Natural killer cell (primary cell): ENCODE data around the gene CENPX. TPM values are rescaled to one million over a fixed set of nuclear protein-coding genes. Genes with fewer than 3 reads are reported as not detected.

ENCODE experiments used
- ATAC-seq, 3 donors: fragments of 150-1000 bp in 2 of 3; fragments of 200-7000 bp in 1 of 3; cut with Tn5 transposase; 1 replicate in 1 of 3; 2 replicates in 2 of 3; pipeline ENCODE4 v1.10.0; 2021; ENCODE audit warnings: mild to moderate bottlenecking in 2 of 3, moderate library complexity in 2 of 3
- DNase-seq, 2 donors: peaks; one replicate each; pipeline versions ENCODE4 v3.0.0 to v3.0.0-alpha.2; 2013 to 2021; ENCODE audit warnings: mixed read lengths in 1 of 2
- H3K27ac ChIP-seq: one replicate; pipeline ENCODE4 v1.5.1; 2013; ENCODE audit warnings: mild to moderate bottlenecking, low read length
- H3K27me3 ChIP-seq: one replicate; pipeline ENCODE4 v1.6.1; 2013; ENCODE audit warnings: low read length; ENCODE audit not compliant: control insufficient read depth, insufficient read depth
- H3K36me3 ChIP-seq: one replicate; pipeline ENCODE4 v1.6.1; 2013; ENCODE audit warnings: low read length; ENCODE audit not compliant: control insufficient read depth, insufficient read depth
- H3K4me1 ChIP-seq: one replicate; pipeline ENCODE4 v1.6.1; 2013; ENCODE audit warnings: low read length; ENCODE audit not compliant: control insufficient read depth, insufficient read depth
- H3K4me3 ChIP-seq: one replicate; pipeline ENCODE4 v1.5.1; 2013; ENCODE audit warnings: low read length
- H3K9me3 ChIP-seq: one replicate; pipeline ENCODE4 v1.6.1; 2013; ENCODE audit warnings: low read length; ENCODE audit not compliant: control insufficient read depth, insufficient read depth
- H3K27ac Mint-ChIP-seq, 2 donors: one replicate each; pipeline ENCODE4 v1.8.0; 2022; ENCODE audit warnings: mild to moderate bottlenecking in 2 of 2, mixed read lengths in 2 of 2, moderate library complexity in 1 of 2
- H3K27me3 Mint-ChIP-seq, 2 donors: one replicate each; pipeline ENCODE4 v1.8.0; 2022; ENCODE audit warnings: low read depth in 2 of 2, mixed read lengths in 2 of 2
- H3K36me3 Mint-ChIP-seq: one replicate; pipeline ENCODE4 v1.8.0; 2022; ENCODE audit warnings: mixed read lengths
- H3K4me1 Mint-ChIP-seq, 2 donors: one replicate each; pipeline ENCODE4 v1.8.0; 2022; ENCODE audit warnings: mixed read lengths in 2 of 2
- H3K4me3 Mint-ChIP-seq: one replicate; pipeline ENCODE4 v1.8.0; 2022; ENCODE audit warnings: mild to moderate bottlenecking, moderate library complexity, mixed read lengths
- H3K9me3 Mint-ChIP-seq, 2 donors: one replicate each; pipeline ENCODE4 v1.8.0; 2022; ENCODE audit warnings: mixed read lengths in 2 of 2
- CTCF ChIP-seq: fragments of 200-600 bp; IDR thresholded peaks from one replicate; pipeline ENCODE4 v1.8.0; 2022; ENCODE audit warnings: antibody characterized with exemption
- WGBS: methylation state at CpG from one replicate; pipeline ENCODE4 v1.1.7; 2013; ENCODE audit warnings: missing lambda C conversion rate; ENCODE audit not compliant: insufficient coverage; 5-methylcytosine and 5-hydroxymethylcytosine counted together
- intact Hi-C: fragments of 100-400 bp; cut with micrococcal nuclease; formaldehyde crosslinking; loops from one replicate; pipeline ENCODE4 v1.14.2; 2022
- total RNA-seq, 4 donors: library from RNA; stranded (reverse); fragments of 120-200 nt in 1 of 4; gene quantifications; one replicate each; pipeline versions ENCODE4 v1.2.3 to v1.2.4, GENCODE V29; 2013 to 2022

CENPX gene
- total RNA-seq, 3 donors from 2014 or later (not counting 1 experiment from before 2014, with no cell fraction given): 22.8 to 29.6 (median 27.0) TPM

- Histone ChIP-seq H3K36me3 (peaks cover 57% of the 10 kb centered on the region), H3K27ac (no peak overlapping the region), H3K4me3 (no peak overlapping the region), H3K9me3 (no peaks in the 10 kb centered on the region), H3K4me1 (peaks cover 8% of the 10 kb centered on the region), H3K27me3 (no peaks in the 10 kb centered on the region)
- H3K4me1 Mint-ChIP-seq: peaks cover 0 to 13% of the 10 kb centered on the region in 2 donors
- intact Hi-C loops: no loop called here
- TF ChIP-seq CTCF: no peak
- no peak overlapping the region for H3K27ac Mint-ChIP-seq
- whole genome bisulfite sequencing: 89% methylated on average over 17 of the region's 17 CpGs
- H3K36me3 Mint-ChIP-seq: no peaks in the 10 kb centered on the region
- no peaks in the 10 kb centered on the region for H3K9me3 Mint-ChIP-seq
- H3K4me3 Mint-ChIP-seq: no peak overlapping the region
- ATAC-seq (no peak), DNase-seq (no peak)
- no peaks in the 10 kb centered on the region for H3K27me3 Mint-ChIP-seq
Observed at GRCh38 chr17:82058230-82058854, 35.7 kb upstream of the CENPX start.

- ATAC-seq: no peak
- Histone ChIP-seq H3K4me3 (no peak overlapping the region), H3K36me3 (peaks cover 55% of the 10 kb centered on the region), H3K27me3 (no peaks in the 10 kb centered on the region), H3K4me1 (peaks cover 20% of the 10 kb centered on the region), H3K27ac (no peak overlapping the region), H3K9me3 (no peaks in the 10 kb centered on the region)
- WGBS: 93% methylated on average over 29 of the region's 29 CpGs
- TF ChIP-seq CTCF: no peak
- no peaks in the 10 kb centered on the region for H3K27me3 Mint-ChIP-seq
- H3K4me1 Mint-ChIP-seq: peaks cover 0 to 13% of the 10 kb centered on the region in 2 donors
- no peaks in the 10 kb centered on the region for H3K36me3 Mint-ChIP-seq
- no peak overlapping the region for H3K27ac Mint-ChIP-seq
- H3K4me3 Mint-ChIP-seq: no peak overlapping the region
- H3K9me3 Mint-ChIP-seq: no peaks in the 10 kb centered on the region
- intact Hi-C loops: no loop called here
- no peak for DNase-seq
Observed at GRCh38 chr17:82056729-82057621, 34.3 kb upstream of the CENPX start.

- WGBS: 94% methylated on average over 28 of the region's 28 CpGs
- no peaks in the 10 kb centered on the region for H3K27me3 Mint-ChIP-seq
- intact Hi-C loops: no loop called here
- Histone ChIP-seq H3K4me3 (no peak overlapping the region), H3K36me3 (peaks cover 49% of the 10 kb centered on the region), H3K27me3 (no peaks in the 10 kb centered on the region), H3K4me1 (peaks cover 20% of the 10 kb centered on the region), H3K27ac (no peak overlapping the region), H3K9me3 (no peaks in the 10 kb centered on the region)
- H3K9me3 Mint-ChIP-seq: no peaks in the 10 kb centered on the region
- TF ChIP-seq CTCF: no peak
- peaks cover 0 to 13% of the 10 kb centered on the region in 2 donors for H3K4me1 Mint-ChIP-seq
- no peaks in the 10 kb centered on the region for H3K36me3 Mint-ChIP-seq
- H3K27ac Mint-ChIP-seq: no peak overlapping the region
- H3K4me3 Mint-ChIP-seq: no peak overlapping the region
- no peak for DNase-seq
- no peak for ATAC-seq
Observed at GRCh38 chr17:82055965-82056728, 33.5 kb upstream of the CENPX start.
